DOHH2 (cell line): ENCODE measurements around the gene DTNB.
"Not testable (repeated sequence)": the region's sequence is repeated elsewhere in the genome, so short reads cannot be mapped to it uniquely, and the experiment has no call there.

Experiments
- H3F3A ChIP-seq: fragments of 200-600 bp; sonication (generic), shearing (Covaris generic); 2 replicates; pipeline ENCODE4 v1.6.0; 2016; ENCODE audit warnings: antibody characterized with exemption, mild to moderate bottlenecking; ENCODE audit not compliant: control insufficient read depth, insufficient read depth
- H3K27ac ChIP-seq: fragments of 200-600 bp; sonication (generic); 2 replicates; pipeline ENCODE4 v1.5.1; 2014; ENCODE audit warnings: low read depth, mild to moderate bottlenecking, low read length, moderate library complexity
- H3K27me3 ChIP-seq: fragments of 200-600 bp; sonication (generic); 2 replicates; pipeline ENCODE4 v1.6.1; 2014; ENCODE audit warnings: mild to moderate bottlenecking, low read length, mixed read lengths; ENCODE audit not compliant: control insufficient read depth
- H3K36me3 ChIP-seq: fragments of 200-600 bp; sonication (generic); 2 replicates; pipeline ENCODE4 v1.6.1; 2014; ENCODE audit warnings: mild to moderate bottlenecking, low read length, moderate library complexity, mixed read lengths; ENCODE audit not compliant: control insufficient read depth
- H3K4me1 ChIP-seq: fragments of 200-600 bp; sonication (generic); 2 replicates; pipeline ENCODE4 v1.6.1; 2014; ENCODE audit warnings: mild to moderate bottlenecking, low read length, mixed read lengths; ENCODE audit not compliant: control insufficient read depth
- H3K4me2 ChIP-seq: fragments of 200-600 bp; sonication (generic); 2 replicates; pipeline ENCODE4 v1.6.0; 2014; ENCODE audit warnings: mild to moderate bottlenecking, low read length, moderate library complexity
- H3K4me3 ChIP-seq: fragments of 200-600 bp; sonication (generic); 2 replicates; pipeline ENCODE4 v1.5.1; 2014; ENCODE audit warnings: mild to moderate bottlenecking, low read length, mixed read lengths
- H3K79me2 ChIP-seq: fragments of 200-600 bp; sonication (generic); 2 replicates; pipeline ENCODE4 v1.6.1; 2014; ENCODE audit warnings: mild to moderate bottlenecking, low read length, mixed read lengths; ENCODE audit not compliant: control insufficient read depth
- H3K9me2 ChIP-seq: fragments of 200-600 bp; sonication (generic); replicated peaks from 2 replicates; pipeline ENCODE4 v1.6.1; 2014; ENCODE audit warnings: mild to moderate bottlenecking, low read length, mixed read lengths; ENCODE audit not compliant: control insufficient read depth
- H3K9me3 ChIP-seq: fragments of 200-600 bp; sonication (generic); 2 replicates; pipeline ENCODE4 v1.6.1; 2014; ENCODE audit warnings: antibody characterized with exemption, low read length, mixed read lengths; ENCODE audit not compliant: control insufficient read depth, insufficient read depth
- H4K20me1 ChIP-seq: fragments of 200-600 bp; sonication (generic); 2 replicates; pipeline ENCODE4 v1.6.0; 2014; ENCODE audit warnings: low read depth, mild to moderate bottlenecking, antibody characterized with exemption, low read length, moderate library complexity; ENCODE audit not compliant: control insufficient read depth, insufficient read depth
- CTCF ChIP-seq: fragments of 200-600 bp; sonication (generic); IDR thresholded peaks from one replicate; pipeline ENCODE4 v1.5.1; 2014; ENCODE audit warnings: antibody characterized with exemption, mild to moderate bottlenecking, low read depth, low read length; ENCODE audit not compliant: poor library complexity, severe bottlenecking
- EZH2phosphoT487 ChIP-seq: fragments of 200-600 bp; sonication (generic); IDR thresholded peaks from 2 replicates; pipeline ENCODE4 v1.6.1; 2017; ENCODE audit warnings: borderline replicate concordance, mild to moderate bottlenecking, antibody characterized with exemption, low read length, moderate library complexity, mixed read lengths

DTNB gene

GRCh38 chr2:25710750-25711149 lies 37.4 kb upstream of the DTNB start:
- H3K4me2 ChIP-seq, result no peak overlapping the region
- H3F3A ChIP-seq, result no peaks in the 10 kb centered on the region
- no peaks in the 10 kb centered on the region for H3K36me3 ChIP-seq
- no peaks in the 10 kb centered on the region for H3K9me2 ChIP-seq
- no peaks in the 10 kb centered on the region for H3K79me2 ChIP-seq
- H3K27me3 ChIP-seq, result peaks cover 10% of the 10 kb centered on the region
- no peak overlapping the region for H3K4me3 ChIP-seq
- TF ChIP-seq EZH2phosphoT487, result no peak
- TF ChIP-seq CTCF, result no peak
- H3K27ac ChIP-seq, result no peak overlapping the region
- H4K20me1 ChIP-seq, result no peaks in the 10 kb centered on the region
- H3K4me1 ChIP-seq, result peaks cover 16% of the 10 kb centered on the region
- no peaks in the 10 kb centered on the region for H3K9me3 ChIP-seq

GRCh38 chr2:25709349-25709748 lies 36.0 kb upstream of the DTNB start:
- TF ChIP-seq CTCF (no peak), EZH2phosphoT487 (no peak)
- Histone ChIP-seq H3K9me2 (no peaks in the 10 kb centered on the region), H3K9me3 (no peaks in the 10 kb centered on the region), H4K20me1 (no peaks in the 10 kb centered on the region), H3K27me3 (peaks cover 10% of the 10 kb centered on the region), H3K79me2 (no peaks in the 10 kb centered on the region), H3K36me3 (no peaks in the 10 kb centered on the region), H3K4me2 (no peak overlapping the region), H3K27ac (no peak overlapping the region), H3K4me3 (no peak overlapping the region), H3F3A (no peaks in the 10 kb centered on the region), H3K4me1 (peaks cover 16% of the 10 kb centered on the region)

GRCh38 chr2:25707927-25708590 lies 34.7 kb upstream of the DTNB start:
- H3K27me3 ChIP-seq, result peaks cover 6% of the 10 kb centered on the region
- peaks cover 16% of the 10 kb centered on the region for H3K4me1 ChIP-seq
- H3F3A ChIP-seq, result no peaks in the 10 kb centered on the region
- H3K9me2 ChIP-seq, result no peaks in the 10 kb centered on the region
- no peak overlapping the region for H3K27ac ChIP-seq
- no peak for TF ChIP-seq EZH2phosphoT487
- TF ChIP-seq CTCF, result no peak
- H4K20me1 ChIP-seq, result no peaks in the 10 kb centered on the region
- no peaks in the 10 kb centered on the region for H3K36me3 ChIP-seq
- no peak overlapping the region for H3K4me3 ChIP-seq
- H3K9me3 ChIP-seq, result no peaks in the 10 kb centered on the region
- H3K4me2 ChIP-seq, result no peak overlapping the region
- no peaks in the 10 kb centered on the region for H3K79me2 ChIP-seq

- H3K4me2 ChIP-seq, H3K4me3 ChIP-seq, H3K36me3 ChIP-seq, H3K9me2 ChIP-seq, H4K20me1 ChIP-seq, H3K27me3 ChIP-seq, H3K79me2 ChIP-seq, H3K27ac ChIP-seq, H3K9me3 ChIP-seq, H3F3A ChIP-seq, H3K4me1 ChIP-seq: not testable (repeated sequence)
These were observed 32.2 kb upstream of the DTNB start for GRCh38 chr2:25705575-25705974.
